Heart right ventricle (tissue), 16 donors: ENCODE data around the gene GPR31. TPM values are rescaled to one million over a fixed set of nuclear protein-coding genes. Genes with fewer than 3 reads are reported as not detected.

ENCODE experiments used
- ATAC-seq, 8 donors: fragments of 200-7000 bp; cut with Tn5 transposase; one replicate each; pipeline ENCODE4 v1.9.1; 2020; ENCODE audit warnings: mild to moderate bottlenecking in 8 of 8, moderate library complexity in 8 of 8, moderate number of reproducible peaks in 1 of 8
- DNase-seq, 2 donors: peaks; one replicate each; pipeline ENCODE4 v3.0.0-alpha.2; 2020
- H3K27ac ChIP-seq, 10 donors: fragments of 200-600 bp; sonication (generic) in 2 of 10; one replicate each; pipeline versions ENCODE4 v1.5.0 to v1.8.0; 2020 to 2022; ENCODE audit warnings: mild to moderate bottlenecking in 3 of 10
- H3K27me3 ChIP-seq, 7 donors: fragments of 200-600 bp; one replicate each; pipeline ENCODE4 v1.8.0; 2021 to 2022; ENCODE audit warnings: mild to moderate bottlenecking in 2 of 7
- H3K36me3 ChIP-seq, 9 donors: fragments of 200-600 bp; sonication (generic) in 1 of 9; one replicate each; pipeline versions ENCODE4 v1.5.0 to v1.8.0; 2020 to 2022; ENCODE audit warnings: mild to moderate bottlenecking in 2 of 9
- H3K4me1 ChIP-seq, 9 donors: fragments of 200-600 bp; sonication (generic) in 1 of 9; one replicate each; pipeline versions ENCODE4 v1.5.0 to v1.8.0; 2020 to 2022; ENCODE audit warnings: mild to moderate bottlenecking in 4 of 9
- H3K4me3 ChIP-seq, 10 donors: fragments of 200-600 bp; sonication (generic) in 2 of 10; one replicate each; pipeline versions ENCODE4 v1.5.0 to v1.8.0; 2020 to 2022; ENCODE audit warnings: mild to moderate bottlenecking in 7 of 10, moderate library complexity in 2 of 10
- H3K9me3 ChIP-seq, 11 donors: fragments of 200-600 bp in 10 of 11; sonication (generic) in 2 of 11; one replicate each; pipeline versions ENCODE4 v1.5.0 to v1.8.0; 2013 to 2022; ENCODE audit warnings: mild to moderate bottlenecking in 2 of 11, control low read depth in 1 of 11, moderate library complexity in 1 of 11
- WGBS, 2 donors: extraction: QIAGEN DNeasy Blood & Tissue Kit; methylation state at CpG; one replicate each; pipeline ENCODE4 v1.1.7; 2013; ENCODE audit warnings: inconsistent platforms in 1 of 2; 5-methylcytosine and 5-hydroxymethylcytosine counted together
- intact Hi-C, 10 donors: fragments of 100-400 bp; cut with DNase I; formaldehyde crosslinking; loops; one replicate each; pipeline versions ENCODE4 v1.11.1 to v1.14.2; 2022
- polyA plus RNA-seq, 2 donors: library from polyadenylated mRNA; stranded (reverse); fragments of 200-250 nt; gene quantifications; one replicate each; pipeline ENCODE4 v1.2.3, GENCODE V29; 2013
- total RNA-seq, 10 donors: library from RNA; stranded (reverse); fragmentation: NEBNext Ultra II Directional in 3 of 10; extraction: Animal tissue kit (Norgen Biotek cat#: 25700) in 3 of 10; gene quantifications; one replicate each; pipeline versions ENCODE4 v1.2.1 to v1.2.4, GENCODE V29; 2021 to 2023
- TF ChIP-seq, protein P1 (sequence below), 9 donors: fragments of 200-600 bp; sonication (generic) in 2 of 9; IDR thresholded peaks; one replicate each; pipeline versions ENCODE4 v1.5.0 to v1.8.0; 2021 to 2022; ENCODE audit warnings: antibody characterized with exemption in 9 of 9, mild to moderate bottlenecking in 5 of 9, moderate library complexity in 1 of 9
- donor health status: Arrhythmogenic right ventricular cardiomyopathy.
- donor health status: ischemic (EF 13 %, LVEDD 7.1; RV severe dilation, severe dysfunction).
- donor health status: healthy with polysubstance abuse.
- donor health status: DM: no; HTN: yes; CAD: no.
- donor health status: DM: no; HTN: no; CAD: no.
- donor health status: ischemic (EF 25% LVEDD 6.9; RV normal size, moderate dysfunction).
- donor health status: ischemic (EF 25% LVEDD 5.7; RV mildly dilated, moderate dysfunction).
- donor health status: healthy.
- donor health status: DM: yes; HTN: yes; CAD: no.
- donor health status: Ischemic cardiomyopathy.
- donor health status: ischemic (EF 35%, LVEDD 5.7; RV mildly dilated, moderate dysfunction).
- donor health status: nonischemic (EF 11% LVEDD 7.7; RV severe dilation, severe dysfunction).
- donor health status: DM: yes; HTN: yes; CAD: no.
- donor health status: PGD.
- donor health status: ischemic (EF 29% LVEDD 5.4; RV normal size, mild dysfunction).
- donor health status: nonischemic (EF 23%, LVEDD 6.1; RV moderate dilation, normal function).

Gene GPR31
- total and polyA plus RNA-seq, 12 donors, result not detected

DNA sequence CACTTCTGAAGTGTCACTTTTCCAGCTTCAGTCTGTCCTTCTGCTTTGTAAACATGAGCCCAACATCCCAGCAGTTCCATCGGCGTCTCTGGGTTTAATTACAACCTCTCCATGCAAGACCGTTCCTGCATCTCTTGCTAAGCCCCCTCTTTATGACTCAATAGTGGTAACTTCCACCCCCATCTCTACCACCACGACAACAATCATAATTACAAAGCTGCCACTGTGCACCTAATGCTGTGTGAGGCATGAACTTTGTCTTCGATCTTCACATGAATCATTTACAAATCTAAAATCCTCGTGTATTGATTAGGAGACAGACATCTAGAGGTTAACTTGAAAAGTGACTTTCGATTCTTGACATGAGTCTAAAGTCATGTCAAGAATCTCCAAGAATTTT is 39.8 kb downstream of the GPR31 start:
- intact Hi-C loops, result no loop called here
- peaks cover 0 to 79% (median 53%) of the 10 kb centered on the region in 7 donors for H3K27me3 ChIP-seq
- no peak for ATAC-seq

DNA sequence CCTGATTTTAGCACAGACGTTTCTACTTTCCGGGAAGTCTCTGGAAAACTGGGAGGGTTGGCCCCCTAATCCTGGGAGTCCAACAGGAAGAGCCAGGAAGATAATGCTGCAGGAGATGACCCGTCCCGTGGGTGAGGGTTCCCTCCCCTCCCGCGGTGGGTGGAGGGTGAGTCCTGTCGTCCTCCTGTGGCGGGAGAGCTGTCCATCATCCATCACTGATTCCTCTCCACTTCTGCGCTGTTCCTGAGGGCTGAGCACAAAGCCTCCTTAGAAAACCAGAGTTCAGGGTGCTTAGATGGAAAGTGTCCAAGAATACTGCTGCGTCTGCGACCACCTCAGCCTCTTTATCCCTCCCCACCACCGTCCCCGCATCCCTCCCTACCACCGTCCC is 40.9 kb downstream of the GPR31 start:
- Histone ChIP-seq H3K27me3 (peaks cover 0 to 85% (median 52%) of the 10 kb centered on the region in 7 donors), H3K9me3 (no peaks in the 10 kb centered on the region), H3K36me3 (no peaks in the 10 kb centered on the region), H3K27ac (no peak overlapping the region), H3K4me3 (no peak overlapping the region), H3K4me1 (peaks cover 0 to 10% (median 0%) of the 10 kb centered on the region in 9 donors)
- intact Hi-C loops, result no loop called here
- no peak for ATAC-seq
- no peak for DNase-seq
- TF ChIP-seq, protein P1, sequence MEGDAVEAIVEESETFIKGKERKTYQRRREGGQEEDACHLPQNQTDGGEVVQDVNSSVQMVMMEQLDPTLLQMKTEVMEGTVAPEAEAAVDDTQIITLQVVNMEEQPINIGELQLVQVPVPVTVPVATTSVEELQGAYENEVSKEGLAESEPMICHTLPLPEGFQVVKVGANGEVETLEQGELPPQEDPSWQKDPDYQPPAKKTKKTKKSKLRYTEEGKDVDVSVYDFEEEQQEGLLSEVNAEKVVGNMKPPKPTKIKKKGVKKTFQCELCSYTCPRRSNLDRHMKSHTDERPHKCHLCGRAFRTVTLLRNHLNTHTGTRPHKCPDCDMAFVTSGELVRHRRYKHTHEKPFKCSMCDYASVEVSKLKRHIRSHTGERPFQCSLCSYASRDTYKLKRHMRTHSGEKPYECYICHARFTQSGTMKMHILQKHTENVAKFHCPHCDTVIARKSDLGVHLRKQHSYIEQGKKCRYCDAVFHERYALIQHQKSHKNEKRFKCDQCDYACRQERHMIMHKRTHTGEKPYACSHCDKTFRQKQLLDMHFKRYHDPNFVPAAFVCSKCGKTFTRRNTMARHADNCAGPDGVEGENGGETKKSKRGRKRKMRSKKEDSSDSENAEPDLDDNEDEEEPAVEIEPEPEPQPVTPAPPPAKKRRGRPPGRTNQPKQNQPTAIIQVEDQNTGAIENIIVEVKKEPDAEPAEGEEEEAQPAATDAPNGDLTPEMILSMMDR (IDR thresholded peaks at IDR 0.05), result no peak
- 52 to 56% methylated on average over 14 of the region's 14 CpGs for WGBS, 2 donors

More for the DNA sequence above, 39.8 kb downstream of the GPR31 start:
- no peak overlapping the region for H3K4me3 ChIP-seq
- no peak overlapping the region for H3K27ac ChIP-seq
- H3K4me1 ChIP-seq, result peaks cover 0 to 10% (median 0%) of the 10 kb centered on the region in 9 donors
- H3K36me3 ChIP-seq, result no peaks in the 10 kb centered on the region
- TF ChIP-seq, protein P1 (IDR thresholded peaks at IDR 0.05), result no peak
- WGBS, 2 donors, result 91 to 92% methylated on average over 7 of the region's 7 CpGs
- no peak for DNase-seq
- H3K9me3 ChIP-seq, result no peaks in the 10 kb centered on the region

DNA sequence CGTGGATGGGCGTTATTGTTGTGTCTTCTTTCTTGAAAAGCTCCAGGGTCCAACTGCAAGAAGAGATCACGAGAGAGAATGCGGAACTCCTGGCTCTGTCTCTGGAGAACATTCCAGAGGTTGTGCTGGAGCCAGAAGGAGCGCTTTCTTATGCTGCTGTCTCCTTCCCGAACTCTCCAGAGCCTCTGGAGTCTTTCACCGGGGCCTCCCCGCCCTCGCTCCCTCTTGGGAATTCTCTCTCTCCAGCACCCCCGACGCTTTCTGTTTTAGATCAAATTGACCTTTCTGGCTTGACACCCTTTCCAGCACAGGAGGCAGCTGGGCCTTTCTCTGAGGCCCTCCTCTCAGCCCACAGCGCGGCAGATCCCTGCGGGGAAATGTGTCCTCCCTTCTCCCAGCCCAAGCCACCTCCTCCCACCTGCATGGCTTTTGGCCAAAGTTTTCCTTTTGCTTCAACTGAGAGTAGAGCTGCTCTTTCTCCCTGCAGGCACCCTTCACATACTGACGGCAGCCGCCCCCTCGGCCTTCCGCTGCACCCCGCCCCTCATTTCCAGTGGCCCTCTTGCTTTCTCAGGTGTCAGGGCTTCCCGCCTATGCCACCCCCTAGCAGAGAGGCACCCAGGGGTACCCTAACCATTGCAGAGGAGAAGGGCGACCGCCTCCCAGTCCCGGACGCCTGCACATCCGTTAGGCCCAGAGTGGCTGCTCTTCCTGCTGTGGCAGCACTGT is 41.5 kb downstream of the GPR31 start:
- Histone ChIP-seq H3K9me3 (no peaks in the 10 kb centered on the region), H3K36me3 (no peaks in the 10 kb centered on the region), H3K27me3 (peaks cover 0 to 85% (median 46%) of the 10 kb centered on the region in 7 donors), H3K27ac (no peak overlapping the region), H3K4me1 (peaks cover 0 to 10% (median 0%) of the 10 kb centered on the region in 9 donors), H3K4me3 (peak overlapping the region in 1 of 10 donors; percentile 19)
- intact Hi-C loops, result no loop called here
- ATAC-seq (no peak), DNase-seq (no peak)
- TF ChIP-seq, protein P1 (IDR thresholded peaks at IDR 0.05), result no peak
- WGBS, 2 donors, result 34 to 41% methylated on average over 25 of the region's 25 CpGs

DNA sequence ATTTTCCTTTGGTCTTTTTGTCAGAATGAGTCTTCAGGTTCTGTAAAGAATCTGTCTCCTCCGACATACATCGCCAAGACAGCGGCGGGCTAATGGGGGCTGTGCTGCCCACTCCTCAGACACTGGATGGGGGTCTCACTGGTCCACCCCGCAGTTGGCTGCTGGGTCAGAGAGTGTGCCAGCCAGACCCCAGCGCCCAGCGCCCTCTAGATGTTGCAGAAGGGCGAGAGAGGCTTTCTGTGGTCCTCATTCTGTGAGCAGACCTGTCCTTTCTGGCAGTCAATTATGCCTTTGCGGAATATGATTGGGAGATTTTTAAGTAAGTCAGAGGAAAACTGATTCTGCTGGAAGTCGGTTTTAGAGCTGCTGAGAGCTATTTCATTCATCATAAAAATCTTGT is 42.7 kb downstream of the GPR31 start:
- Histone ChIP-seq H3K4me1 (peaks cover 0 to 10% (median 0%) of the 10 kb centered on the region in 9 donors), H3K9me3 (no peaks in the 10 kb centered on the region), H3K27ac (no peak overlapping the region), H3K27me3 (peaks cover 0 to 83% (median 51%) of the 10 kb centered on the region in 7 donors), H3K36me3 (no peaks in the 10 kb centered on the region), H3K4me3 (no peak overlapping the region)
- 87 to 88% methylated on average over 10 of the region's 10 CpGs for WGBS, 2 donors
- intact Hi-C loops, result no loop called here
- DNase-seq (no peak), ATAC-seq (no peak)
- TF ChIP-seq, protein P1 (IDR thresholded peaks at IDR 0.05), result no peak
